ENCODE measurements around the gene CD99. TPM values are rescaled to one million over a fixed set of nuclear protein-coding genes. Genes with fewer than 3 reads are reported as not detected.

The CD99 gene
- total and polyA plus RNA-seq, 2 of the 13 experiments (the other 11 are each of a cell fraction or from before 2014, with no cell fraction given), result 78.8 to 111 TPM

GRCh38 chrX:2657532-2658113 lies 33.5 kb upstream of the CD99 start (continued):
- TF ChIP-seq PRDM15 (CRISPR knock-in tag; IDR thresholded peaks at IDR 0.05) (no peak), MTF2 (CRISPR knock-in tag; IDR thresholded peaks at IDR 0.05; ENCODE audit: borderline replicate concordance) (no peak), ERF (CRISPR knock-in tag; IDR thresholded peaks at IDR 0.05) (0 out of 2 replicates have a peak, but pooled peaks have one; percentile 16), BRCA1 (CRISPR knock-in tag; IDR thresholded peaks at IDR 0.05) (0 out of 2 replicates have a peak, but pooled peaks have one; percentile 37), SP4 (CRISPR knock-in tag; IDR thresholded peaks at IDR 0.05) (no peak), ISL2 (CRISPR knock-in tag; IDR thresholded peaks at IDR 0.05) (0 out of 2 replicates have a peak, but pooled peaks have one; percentile 49), NFYC (CRISPR knock-in tag; IDR thresholded peaks at IDR 0.05) (no peak), ZNF652 (CRISPR knock-in tag; IDR thresholded peaks at IDR 0.05; ENCODE audit: borderline replicate concordance, low read depth) (no peak), SNRNP70 (IDR thresholded peaks at IDR 0.05; ENCODE audit: low read depth, low read length) (no peak), THAP9 (CRISPR knock-in tag; IDR thresholded peaks at IDR 0.05; ENCODE audit: borderline replicate concordance) (no peak), MED1 (CRISPR knock-in tag; IDR thresholded peaks at IDR 0.05) (peak; percentile 38; the same call in 1 of the 2 replicates), FOXA3 (CRISPR knock-in tag; IDR thresholded peaks at IDR 0.05) (peak; percentile 64), TRIM24 (CRISPR knock-in tag; IDR thresholded peaks at IDR 0.05) (no peak), SMC3 (IDR thresholded peaks at IDR 0.05; ENCODE audit: low read length) (no peak), FOXP1 (IDR thresholded peaks at IDR 0.05) (no peak), FOXP1 (CRISPR knock-in tag; IDR thresholded peaks at IDR 0.05) (0 out of 2 replicates have a peak, but pooled peaks have one; percentile 16), SAP130 (CRISPR knock-in tag; IDR thresholded peaks at IDR 0.05; ENCODE audit: low read depth) (peak; percentile 32; the same call in 1 of the 2 replicates), PHF20 (CRISPR knock-in tag; IDR thresholded peaks at IDR 0.05) (no peak), ZNF749 (CRISPR knock-in tag; IDR thresholded peaks at IDR 0.05; ENCODE audit: borderline replicate concordance) (no peak), KDM6A (CRISPR knock-in tag; IDR thresholded peaks at IDR 0.05; ENCODE audit: low read depth) (peak; percentile 33; the same call in 1 of the 2 replicates)
- TF ChIP-seq, protein P1, sequence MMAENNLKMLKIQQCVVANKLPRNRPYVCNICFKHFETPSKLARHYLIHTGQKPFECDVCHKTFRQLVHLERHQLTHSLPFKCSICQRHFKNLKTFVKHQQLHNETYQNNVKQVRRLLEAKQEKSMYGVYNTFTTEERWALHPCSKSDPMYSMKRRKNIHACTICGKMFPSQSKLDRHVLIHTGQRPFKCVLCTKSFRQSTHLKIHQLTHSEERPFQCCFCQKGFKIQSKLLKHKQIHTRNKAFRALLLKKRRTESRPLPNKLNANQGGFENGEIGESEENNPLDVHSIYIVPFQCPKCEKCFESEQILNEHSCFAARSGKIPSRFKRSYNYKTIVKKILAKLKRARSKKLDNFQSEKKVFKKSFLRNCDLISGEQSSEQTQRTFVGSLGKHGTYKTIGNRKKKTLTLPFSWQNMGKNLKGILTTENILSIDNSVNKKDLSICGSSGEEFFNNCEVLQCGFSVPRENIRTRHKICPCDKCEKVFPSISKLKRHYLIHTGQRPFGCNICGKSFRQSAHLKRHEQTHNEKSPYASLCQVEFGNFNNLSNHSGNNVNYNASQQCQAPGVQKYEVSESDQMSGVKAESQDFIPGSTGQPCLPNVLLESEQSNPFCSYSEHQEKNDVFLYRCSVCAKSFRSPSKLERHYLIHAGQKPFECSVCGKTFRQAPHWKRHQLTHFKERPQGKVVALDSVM (CRISPR knock-in tag; IDR thresholded peaks at IDR 0.05), result no peak
- TF ChIP-seq, protein P2, sequence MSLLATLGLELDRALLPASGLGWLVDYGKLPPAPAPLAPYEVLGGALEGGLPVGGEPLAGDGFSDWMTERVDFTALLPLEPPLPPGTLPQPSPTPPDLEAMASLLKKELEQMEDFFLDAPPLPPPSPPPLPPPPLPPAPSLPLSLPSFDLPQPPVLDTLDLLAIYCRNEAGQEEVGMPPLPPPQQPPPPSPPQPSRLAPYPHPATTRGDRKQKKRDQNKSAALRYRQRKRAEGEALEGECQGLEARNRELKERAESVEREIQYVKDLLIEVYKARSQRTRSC (CRISPR knock-in tag; IDR thresholded peaks at IDR 0.05; ENCODE audit: low read depth), result no peak
- TF ChIP-seq, protein P3, sequence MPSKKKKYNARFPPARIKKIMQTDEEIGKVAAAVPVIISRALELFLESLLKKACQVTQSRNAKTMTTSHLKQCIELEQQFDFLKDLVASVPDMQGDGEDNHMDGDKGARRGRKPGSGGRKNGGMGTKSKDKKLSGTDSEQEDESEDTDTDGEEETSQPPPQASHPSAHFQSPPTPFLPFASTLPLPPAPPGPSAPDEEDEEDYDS (CRISPR knock-in tag; IDR thresholded peaks at IDR 0.05), result no peak

Measured in HepG2 (cell line).